HL-60/S4 (cell line): ENCODE data around the gene DNAJC2.
"Not testable (repeated sequence)": the region's sequence is repeated elsewhere in the genome, so short reads cannot be mapped to it uniquely, and the experiment has no call there.

ENCODE experiments used
- in situ Hi-C: fragments of 300-500 bp; cut with MboI; formaldehyde crosslinking; loops from 2 replicates; pipeline ENCODE4 v1.14.3; 2022; ENCODE audit warnings: low sequenced_read_pairs

DNAJC2 gene

DNA sequence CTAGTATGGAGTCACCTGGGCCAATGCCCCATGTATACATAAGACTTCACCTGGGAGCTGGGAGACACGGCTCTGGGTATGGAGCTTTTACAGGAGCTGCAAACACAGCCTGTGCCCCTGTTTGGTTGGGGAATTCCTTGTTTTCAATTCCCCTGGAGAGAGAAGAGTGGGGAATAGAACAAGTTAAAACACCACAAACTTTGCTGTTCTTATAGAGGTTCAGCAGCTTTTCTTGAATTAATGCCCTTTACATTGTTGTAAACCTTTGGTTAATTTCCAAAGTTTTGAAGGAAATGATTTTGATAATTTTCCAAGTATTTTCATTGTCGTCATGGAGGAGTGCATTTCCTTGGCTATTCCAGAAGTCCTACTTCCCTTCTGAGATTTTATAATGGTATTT, 66.4 kb downstream of the DNAJC2 start:
- in situ Hi-C loops: not testable (repeated sequence)

DNA sequence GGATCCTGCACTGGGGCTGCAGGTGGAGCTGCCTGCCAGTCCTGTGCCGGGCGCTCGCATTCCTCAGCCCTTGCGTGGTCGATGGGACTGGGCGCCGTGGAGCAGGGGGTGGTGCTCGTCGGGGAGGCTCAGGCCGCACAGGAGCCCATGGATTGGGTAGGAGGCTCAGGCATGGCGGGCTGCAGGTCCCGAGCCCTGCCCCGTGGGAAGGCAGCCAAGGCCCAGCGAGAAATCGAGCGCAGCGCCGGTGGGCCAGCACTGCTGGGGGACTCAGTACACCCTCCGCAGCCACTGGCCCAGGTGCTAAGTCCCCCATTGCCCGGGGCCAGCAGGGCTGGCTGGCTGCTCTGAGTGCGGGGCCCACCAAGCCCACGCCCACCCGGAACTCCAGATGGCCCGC, 69.7 kb downstream of the DNAJC2 start:
- in situ Hi-C loops: not testable (repeated sequence)

GRCh38 chr7:103273374-103273773, 71.2 kb downstream of the DNAJC2 start:
- in situ Hi-C loops: not testable (repeated sequence)

GRCh38 chr7:103266229-103266628, 78.3 kb downstream of the DNAJC2 start:
- in situ Hi-C loops: not testable (repeated sequence)

DNA sequence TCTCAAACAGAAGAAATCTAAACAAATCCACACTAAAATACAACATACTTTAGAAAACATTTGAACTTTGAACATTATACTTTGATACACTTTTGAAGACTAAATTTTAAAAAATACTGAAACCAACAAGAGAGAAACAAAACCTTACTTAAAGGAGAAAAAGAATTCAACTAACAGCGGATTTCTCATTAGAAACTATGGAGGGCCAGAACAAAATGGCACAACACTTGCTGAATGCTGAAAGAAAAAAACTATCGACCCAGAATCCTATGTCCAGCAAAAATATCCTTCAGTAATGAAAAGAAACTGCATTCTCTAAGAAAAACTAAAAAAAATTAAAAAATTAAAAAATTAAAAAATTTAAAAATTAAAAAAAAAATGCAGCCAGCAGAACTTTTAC, 80.5 kb downstream of the DNAJC2 start:
- in situ Hi-C loops: not testable (repeated sequence)
